Medulla oblongata (tissue), 1 donor: Measurements from ENCODE around the gene CERS1.

Experiments
- DNase-seq: peaks from one replicate; pipeline ENCODE4 v3.0.0-alpha.2; 2015; ENCODE audit errors: extremely low spot score

The CERS1 gene

GRCh38 chr19:18856385-18857126 lies 39.4 kb downstream of the CERS1 start:
- DNase-seq, result peak; percentile 92

GRCh38 chr19:18855647-18856384 lies 40.1 kb downstream of the CERS1 start:
- no peak for DNase-seq

- no peak for DNase-seq
Measured at GRCh38 chr19:18854982-18855381, 41.0 kb downstream of the CERS1 start.

GRCh38 chr19:18853755-18854427 lies 42.1 kb downstream of the CERS1 start:
- no peak for DNase-seq

GRCh38 chr19:18852648-18853047 lies 43.3 kb downstream of the CERS1 start:
- no peak for DNase-seq

- DNase-seq, result no peak
Measured at GRCh38 chr19:18851673-18852325, 44.2 kb downstream of the CERS1 start.

- DNase-seq, result no peak
Measured at GRCh38 chr19:18850471-18851375, 45.2 kb downstream of the CERS1 start.

- DNase-seq, result no peak
Measured at GRCh38 chr19:18849838-18850400, 46.0 kb downstream of the CERS1 start.

GRCh38 chr19:18848878-18849661 lies 46.9 kb downstream of the CERS1 start:
- peak; percentile 91 for DNase-seq

- DNase-seq, result no peak
Measured at GRCh38 chr19:18847549-18848463, 48.2 kb downstream of the CERS1 start.

GRCh38 chr19:18846862-18847548 lies 49.0 kb downstream of the CERS1 start:
- DNase-seq, result peak; percentile 89

- DNase-seq, result no peak
Measured at GRCh38 chr19:18845961-18846360, 50.0 kb downstream of the CERS1 start.

GRCh38 chr19:18844806-18845329 lies 51.1 kb downstream of the CERS1 start:
- DNase-seq, result no peak

GRCh38 chr19:18843960-18844359 lies 52.0 kb downstream of the CERS1 start:
- DNase-seq, result no peak

- DNase-seq, result no peak
Measured at GRCh38 chr19:18842166-18842565, 53.8 kb downstream of the CERS1 start.

- DNase-seq, result no peak
Measured at GRCh38 chr19:18841400-18841799, 54.6 kb downstream of the CERS1 start.

GRCh38 chr19:18840288-18841267 lies 55.4 kb downstream of the CERS1 start:
- no peak for DNase-seq
